SK-N-SH treated with all-trans-retinoic acid at 6 μM for 48 hours (cell line): Measurements from ENCODE around the gene CUL1.
"Not testable (repeated sequence)": the region's sequence is repeated elsewhere in the genome, so short reads cannot be mapped to it uniquely, and the experiment has no call there.

Experiments used
- ATAC-seq: fragments of 200-7000 bp; cut with Tn5 transposase; 3 replicates; pipeline ENCODE4 v1.9.1; 2020; ENCODE audit warnings: mild to moderate bottlenecking, moderate library complexity
- ARNTL ChIP-seq: fragments of 450-650 bp; formaldehyde crosslinking; IDR thresholded peaks from 2 replicates; pipeline ENCODE4 v1.5.0; 2020; ENCODE audit warnings: low read depth, mild to moderate bottlenecking, moderate library complexity, borderline replicate concordance
- BACH2 ChIP-seq: fragments of 250-450 bp; sonication (Bioruptor Pico); IDR thresholded peaks from 2 replicates; pipeline ENCODE4 v1.9.0; 2021; ENCODE audit warnings: mild to moderate bottlenecking, borderline replicate concordance
- CSDC2 ChIP-seq: fragments of 250-450 bp; sonication (Bioruptor Pico); IDR thresholded peaks from 2 replicates; pipeline ENCODE4 v1.5.0; 2020; ENCODE audit warnings: mild to moderate bottlenecking, moderate library complexity
- CSRNP3 ChIP-seq: fragments of 250-450 bp; sonication (Bioruptor Pico); IDR thresholded peaks from 2 replicates; pipeline ENCODE4 v1.5.1; 2021; ENCODE audit warnings: mild to moderate bottlenecking, moderate library complexity
- ESRRG ChIP-seq: fragments of 250-450 bp; sonication (Bioruptor Pico); IDR thresholded peaks from 2 replicates; pipeline ENCODE4 v1.6.1; 2021; ENCODE audit warnings: mild to moderate bottlenecking
- GLIS3 ChIP-seq: fragments of 250-450 bp; sonication (Bioruptor Pico); IDR thresholded peaks from 2 replicates; pipeline ENCODE4 v1.5.0; 2020; ENCODE audit warnings: mild to moderate bottlenecking, moderate library complexity
- ISL1 ChIP-seq: fragments of 250-450 bp; sonication (Bioruptor Pico); IDR thresholded peaks from 2 replicates; pipeline ENCODE4 v2.1.2; 2022; ENCODE audit warnings: mild to moderate bottlenecking, moderate library complexity
- OSR1 ChIP-seq: fragments of 250-450 bp; sonication (Bioruptor Pico); IDR thresholded peaks from 2 replicates; pipeline ENCODE4 v1.8.0; 2022; ENCODE audit warnings: moderate library complexity, mild to moderate bottlenecking, inconsistent platforms
- PATZ1 ChIP-seq: fragments of 250-450 bp; sonication (Bioruptor Pico); IDR thresholded peaks from 2 replicates; pipeline ENCODE4 v1.8.0; 2020; ENCODE audit warnings: mild to moderate bottlenecking, moderate library complexity, borderline replicate concordance
- POU6F1 ChIP-seq: fragments of 250-450 bp; sonication (Bioruptor Pico); IDR thresholded peaks from 2 replicates; pipeline ENCODE4 v1.8.0; 2021; ENCODE audit warnings: low read depth, mild to moderate bottlenecking, moderate library complexity, borderline replicate concordance
- PPARA ChIP-seq: fragments of 250-450 bp; sonication (Bioruptor Pico); IDR thresholded peaks from 2 replicates; pipeline ENCODE4 v1.5.0; 2020; ENCODE audit warnings: mild to moderate bottlenecking, borderline replicate concordance
- RARB ChIP-seq: fragments of 250-450 bp; sonication (Bioruptor Pico); IDR thresholded peaks from 2 replicates; pipeline ENCODE4 v1.8.0; 2021; ENCODE audit warnings: mild to moderate bottlenecking, moderate library complexity
- SNAI2 ChIP-seq: fragments of 250-450 bp; sonication (Bioruptor Pico); IDR thresholded peaks from 2 replicates; pipeline ENCODE4 v1.5.0; 2020; ENCODE audit warnings: mild to moderate bottlenecking, moderate library complexity
- TCF4 ChIP-seq: fragments of 250-450 bp; sonication (Bioruptor Pico); IDR thresholded peaks from 2 replicates; pipeline ENCODE4 v1.8.0; 2021; ENCODE audit warnings: mild to moderate bottlenecking, moderate library complexity, borderline replicate concordance
- TSHZ2 ChIP-seq: fragments of 250-450 bp; sonication (Bioruptor Pico); IDR thresholded peaks from 2 replicates; pipeline ENCODE4 v1.5.0; 2020; ENCODE audit warnings: mild to moderate bottlenecking, moderate library complexity
- ZC3H10 ChIP-seq: fragments of 250-450 bp; sonication (Bioruptor Pico); IDR thresholded peaks from 2 replicates; pipeline ENCODE4 v1.5.1; 2021; ENCODE audit warnings: mild to moderate bottlenecking, moderate library complexity
- ZFP3 ChIP-seq: fragments of 250-450 bp; sonication (Bioruptor Pico); IDR thresholded peaks from 2 replicates; pipeline ENCODE4 v1.5.0; 2020; ENCODE audit warnings: mild to moderate bottlenecking, moderate library complexity
- ZFP30 ChIP-seq: fragments of 450-650 bp; formaldehyde crosslinking; IDR thresholded peaks from 2 replicates; pipeline ENCODE4 v1.5.0; 2022; ENCODE audit warnings: mild to moderate bottlenecking, moderate library complexity
- ZNF565 ChIP-seq: fragments of 450-650 bp; formaldehyde crosslinking; conservative IDR thresholded peaks from 2 replicates; pipeline ENCODE4 v1.5.0; 2020; ENCODE audit warnings: low read depth, mild to moderate bottlenecking, moderate library complexity
- ZNF70 ChIP-seq: fragments of 450-650 bp; formaldehyde crosslinking; IDR thresholded peaks from 2 replicates; pipeline ENCODE4 v1.5.0; 2020; ENCODE audit warnings: mild to moderate bottlenecking, moderate library complexity
- ZNF8 ChIP-seq: fragments of 450-650 bp; formaldehyde crosslinking; IDR thresholded peaks from 2 replicates; pipeline ENCODE4 v1.5.0; 2020; ENCODE audit warnings: mild to moderate bottlenecking, moderate library complexity

CUL1 gene

GRCh38 chr7:148709014-148709413, 10.3 kb downstream of the CUL1 start (continued):
- no peak for TF ChIP-seq PATZ1 (CRISPR knock-in tag)
- TF ChIP-seq BACH2 (CRISPR knock-in tag): no peak
- TF ChIP-seq ZNF565: no peak
- TF ChIP-seq RARB: no peak
- no peak for TF ChIP-seq ZC3H10 (CRISPR knock-in tag)
- no peak for TF ChIP-seq POU6F1 (CRISPR knock-in tag)
- no peak for TF ChIP-seq ESRRG (CRISPR knock-in tag)

GRCh38 chr7:148710426-148710825, 11.7 kb downstream of the CUL1 start:
- ATAC-seq: not testable (repeated sequence)

GRCh38 chr7:148711191-148712102, 12.7 kb downstream of the CUL1 start:
- ATAC-seq: no peak; the same call in 2 of the 3 replicates

GRCh38 chr7:148712678-148713329, 14.1 kb downstream of the CUL1 start:
- peak; percentile 74 for ATAC-seq
- TF ChIP-seq ARNTL (CRISPR knock-in tag) (no peak), TSHZ2 (CRISPR knock-in tag) (no peak), GLIS3 (CRISPR knock-in tag) (no peak), PPARA (CRISPR knock-in tag) (no peak), SNAI2 (peak; percentile 87), TCF4 (CRISPR knock-in tag) (no peak), ZFP3 (no peak), CSDC2 (CRISPR knock-in tag) (no peak), ZC3H10 (CRISPR knock-in tag) (peak; percentile 50; the same call in 1 of the 2 replicates), ZNF565 (no peak), ZNF70 (CRISPR knock-in tag) (no peak), PATZ1 (CRISPR knock-in tag) (peak; percentile 43; the same call in 1 of the 2 replicates), OSR1 (CRISPR knock-in tag) (no peak), ESRRG (CRISPR knock-in tag) (no peak), CSRNP3 (CRISPR knock-in tag) (no peak), ISL1 (CRISPR knock-in tag) (peak; percentile 56)

More at GRCh38 chr7:148711191-148712102, 12.7 kb downstream of the CUL1 start:
- TF ChIP-seq SNAI2 (no peak), PATZ1 (CRISPR knock-in tag) (no peak), ZNF8 (no peak), ZC3H10 (CRISPR knock-in tag) (no peak), ISL1 (CRISPR knock-in tag) (no peak), ZFP30 (CRISPR knock-in tag) (no peak), PPARA (CRISPR knock-in tag) (no peak), OSR1 (CRISPR knock-in tag) (no peak)
